ENCODE results near the gene SLC25A34. TPM values are rescaled to one million over a fixed set of nuclear protein-coding genes. Genes with fewer than 3 reads are reported as not detected.

Gene SLC25A34
- total RNA-seq, 1 experiment from 2014 or later, result 1.1 TPM

- Mint-ChIP-seq H3K4me3 (no peak overlapping the region), H3K27me3 (ENCODE audit: low read depth) (no peaks in the 10 kb centered on the region), H3K27ac (no peak overlapping the region), H3K4me1 (no peaks in the 10 kb centered on the region), H3K36me3 (peaks cover 53% of the 10 kb centered on the region), H3K9me3 (no peaks in the 10 kb centered on the region)
- DNase-seq (ENCODE audit: low spot score), result no peak
- no peak for ATAC-seq
- ChIA-PET POLR2A (no interaction called here), CTCF (interaction anchor here (0.5 kb wide), 1 partner anchor 21 kb away, joined by 3 read pairs; no protein-coding TSS in a partner anchor)
- TF ChIP-seq RELA (CRISPR knock-in tag; IDR thresholded peaks at IDR 0.05; ENCODE audit: borderline replicate concordance) (no peak), FOXJ3 (CRISPR knock-in tag; IDR thresholded peaks at IDR 0.05; ENCODE audit: borderline replicate concordance) (no peak), TP53 (CRISPR knock-in tag; IDR thresholded peaks at IDR 0.05) (no peak), ZBTB21 (CRISPR knock-in tag; IDR thresholded peaks at IDR 0.05; ENCODE audit: borderline replicate concordance) (no peak), FOXP1 (CRISPR knock-in tag; IDR thresholded peaks at IDR 0.05; ENCODE audit: borderline replicate concordance) (no peak), ZNF232 (CRISPR knock-in tag; IDR thresholded peaks at IDR 0.05) (no peak), HMGA2 (CRISPR knock-in tag; IDR thresholded peaks at IDR 0.05) (no peak)
These were observed 34.4 kb downstream of the SLC25A34 start for GRCh38 chr1:15770313-15770962.

GRCh38 chr1:15771836-15772515, 35.9 kb downstream of the SLC25A34 start:
- Mint-ChIP-seq H3K4me1 (no peaks in the 10 kb centered on the region), H3K27me3 (ENCODE audit: low read depth) (no peaks in the 10 kb centered on the region), H3K36me3 (peaks cover 60% of the 10 kb centered on the region), H3K4me3 (no peak overlapping the region), H3K9me3 (no peaks in the 10 kb centered on the region), H3K27ac (peak overlapping the region; percentile 60)
- no peak for ATAC-seq
- DNase-seq (ENCODE audit: low spot score), result no peak
- TF ChIP-seq IRF1 (CRISPR knock-in tag; IDR thresholded peaks at IDR 0.05), result no peak
- TF ChIP-seq MYBL2 (CRISPR knock-in tag; IDR thresholded peaks at IDR 0.05), result no peak
- no peak for TF ChIP-seq TCF7 (CRISPR knock-in tag; IDR thresholded peaks at IDR 0.05; ENCODE audit: low read depth)
- no peak for TF ChIP-seq ZBTB21 (CRISPR knock-in tag; IDR thresholded peaks at IDR 0.05; ENCODE audit: borderline replicate concordance)
- TF ChIP-seq FOXP1 (CRISPR knock-in tag; IDR thresholded peaks at IDR 0.05; ENCODE audit: borderline replicate concordance), result no peak
- TF ChIP-seq, protein P1, sequence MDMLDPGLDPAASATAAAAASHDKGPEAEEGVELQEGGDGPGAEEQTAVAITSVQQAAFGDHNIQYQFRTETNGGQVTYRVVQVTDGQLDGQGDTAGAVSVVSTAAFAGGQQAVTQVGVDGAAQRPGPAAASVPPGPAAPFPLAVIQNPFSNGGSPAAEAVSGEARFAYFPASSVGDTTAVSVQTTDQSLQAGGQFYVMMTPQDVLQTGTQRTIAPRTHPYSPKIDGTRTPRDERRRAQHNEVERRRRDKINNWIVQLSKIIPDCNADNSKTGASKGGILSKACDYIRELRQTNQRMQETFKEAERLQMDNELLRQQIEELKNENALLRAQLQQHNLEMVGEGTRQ (CRISPR knock-in tag; IDR thresholded peaks at IDR 0.05), result no peak
- TF ChIP-seq ZNF121 (CRISPR knock-in tag; IDR thresholded peaks at IDR 0.05), result no peak
- TF ChIP-seq ATF6 (CRISPR knock-in tag; IDR thresholded peaks at IDR 0.05), result no peak
- no peak for TF ChIP-seq PRRX2 (CRISPR knock-in tag; IDR thresholded peaks at IDR 0.05)
- TF ChIP-seq RORB (CRISPR knock-in tag; IDR thresholded peaks at IDR 0.05), result no peak
- no peak for TF ChIP-seq FOXK1 (CRISPR knock-in tag; IDR thresholded peaks at IDR 0.05)
- TF ChIP-seq CDX4 (CRISPR knock-in tag; IDR thresholded peaks at IDR 0.05; ENCODE audit: borderline replicate concordance), result no peak
- TF ChIP-seq PREB (CRISPR knock-in tag; IDR thresholded peaks at IDR 0.05; ENCODE audit: borderline replicate concordance), result no peak
- TF ChIP-seq ELF4 (CRISPR knock-in tag; IDR thresholded peaks at IDR 0.05; ENCODE audit: low read depth), result no peak
- TF ChIP-seq NFYB (CRISPR knock-in tag; conservative IDR thresholded peaks at IDR 0.05; ENCODE audit: low read depth), result no peak
- no peak for TF ChIP-seq NFATC4 (CRISPR knock-in tag; IDR thresholded peaks at IDR 0.05)
- no peak for TF ChIP-seq STAT6 (CRISPR knock-in tag; conservative IDR thresholded peaks at IDR 0.05; ENCODE audit: low read depth)
- TF ChIP-seq RELA (CRISPR knock-in tag; IDR thresholded peaks at IDR 0.05; ENCODE audit: borderline replicate concordance), result no peak
- POLR2A ChIA-PET, result interaction anchor here (1.1 kb wide), 1 partner anchor 66 kb away, joined by 3 read pairs; no protein-coding TSS in a partner anchor
- CTCF ChIA-PET, result interaction anchor here (1.1 to 2.0 kb wide), 2 partner anchors 20 to 31 kb away, joined by 5 read pairs; no protein-coding TSS in a partner anchor

Measured in WTC11 (cell line).